Ovary (tissue), 3 donors: ENCODE results near the gene SGK2.

ENCODE experiments used
- CTCF ChIP-seq, 3 donors: fragments of 450-650 bp in 2 of 3; fragments of 200-600 bp in 1 of 3; IDR thresholded peaks; one replicate each; pipeline versions ENCODE4 v1.5.1 to v1.8.0; 2016 to 2022; ENCODE audit warnings: antibody characterized with exemption in 3 of 3, mild to moderate bottlenecking in 1 of 3
- POLR2A ChIP-seq: fragments of 450-650 bp; IDR thresholded peaks from one replicate; pipeline ENCODE4 v1.6.1; 2017; ENCODE audit warnings: antibody characterized with exemption, mild to moderate bottlenecking, moderate library complexity
- donor health status: DM: no; HTN: no; CAD: no.

GRCh38 chr20:43520074-43520630 lies 38.7 kb upstream of the SGK2 start:
- TF ChIP-seq CTCF (IDR thresholded peaks at IDR 0.05), result no peak
- TF ChIP-seq POLR2A, result no peak
